HL-60/S4 (cell line): ENCODE data around the gene LRRTM2.

Experiments used
- in situ Hi-C: fragments of 300-500 bp; cut with MboI; formaldehyde crosslinking; loops from 2 replicates; pipeline ENCODE4 v1.14.3; 2022; ENCODE audit warnings: low sequenced_read_pairs

LRRTM2 gene

DNA sequence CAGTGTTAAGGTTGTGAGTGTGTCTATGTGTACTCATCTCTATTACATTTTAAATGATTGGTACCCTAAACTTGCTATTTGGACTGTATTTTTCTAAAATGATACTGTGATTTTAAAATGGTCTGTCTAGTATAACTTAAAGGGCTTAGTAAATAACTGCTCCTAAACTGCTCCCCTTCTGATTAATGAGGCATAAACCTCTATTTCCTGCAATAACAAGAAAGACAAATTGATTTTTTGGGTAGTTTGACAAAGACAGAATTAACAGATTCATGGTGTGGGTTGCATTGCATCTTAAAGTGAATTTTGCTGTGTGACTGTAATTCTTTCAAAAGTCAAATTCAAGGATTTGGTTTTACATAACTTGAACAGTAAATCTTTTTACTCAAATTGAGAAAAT lies 8.1 kb upstream of the LRRTM2 start:
- in situ Hi-C loops: no loop called here

GRCh38 chr5:138878437-138879235 lies 3.5 kb upstream of the LRRTM2 start:
- in situ Hi-C loops: no loop called here

DNA sequence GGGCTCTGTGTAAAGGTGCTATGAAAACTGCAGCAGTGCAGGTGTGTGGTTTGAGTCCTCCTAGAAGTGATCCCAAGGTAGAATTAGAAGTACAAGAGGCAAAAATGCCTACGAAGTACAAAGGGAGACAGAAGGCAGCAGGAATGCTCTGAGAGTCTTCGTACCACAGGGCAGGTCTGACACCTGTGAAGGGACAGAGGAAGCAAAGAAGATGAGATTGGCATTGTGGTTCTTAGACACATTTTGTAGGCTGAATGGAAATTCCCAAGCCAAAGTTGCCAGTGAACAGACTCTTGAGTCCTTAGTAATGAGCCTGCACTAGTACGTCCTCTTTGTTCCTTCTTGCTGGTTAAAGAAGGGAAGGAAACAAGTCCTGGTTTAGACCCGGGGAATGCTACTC lies 1.7 kb upstream of the LRRTM2 start:
- in situ Hi-C loops: no loop called here

GRCh38 chr5:138875946-138876345 lies 811 bp upstream of the LRRTM2 start:
- in situ Hi-C loops: no loop called here

DNA sequence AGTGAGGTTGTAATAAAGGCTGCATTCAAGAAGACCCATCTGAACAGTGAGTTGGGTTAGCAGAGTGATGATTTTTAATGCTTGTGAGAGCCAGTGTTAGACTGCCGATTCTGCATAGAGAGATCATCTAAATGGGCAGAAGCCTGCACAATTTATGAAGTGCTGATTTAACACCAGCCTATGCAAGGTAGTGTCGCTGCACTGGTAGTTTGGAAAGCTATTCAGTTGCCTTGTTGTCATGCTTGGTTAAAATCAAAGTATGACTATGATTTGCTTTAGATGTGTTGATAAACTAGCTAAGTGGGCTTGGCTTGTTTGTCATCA lies 379 bp upstream of the LRRTM2 start:
- in situ Hi-C loops: no loop called here

DNA sequence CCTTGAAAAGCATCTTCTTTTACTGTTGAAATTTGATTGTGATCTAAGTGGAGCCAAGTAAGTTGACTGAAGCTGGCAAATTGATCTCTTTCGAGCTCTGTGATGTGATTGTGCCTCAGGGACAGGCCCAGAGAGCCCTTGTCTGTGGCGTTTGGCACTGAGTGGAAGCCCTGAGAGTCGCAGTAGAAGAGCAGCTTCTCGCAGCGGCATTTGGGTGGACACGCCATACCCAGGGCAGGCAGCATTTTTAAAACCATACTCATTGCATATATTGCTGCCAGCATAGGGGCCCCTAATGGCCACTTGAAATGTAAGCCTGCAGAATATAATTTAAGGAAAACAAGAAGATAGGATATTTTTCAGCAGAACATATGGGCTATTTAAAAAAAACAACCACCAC lies 894 bp downstream of the LRRTM2 start:
- in situ Hi-C loops: no loop called here

GRCh38 chr5:138873466-138874221 lies 1.5 kb downstream of the LRRTM2 start:
- in situ Hi-C loops: no loop called here

DNA sequence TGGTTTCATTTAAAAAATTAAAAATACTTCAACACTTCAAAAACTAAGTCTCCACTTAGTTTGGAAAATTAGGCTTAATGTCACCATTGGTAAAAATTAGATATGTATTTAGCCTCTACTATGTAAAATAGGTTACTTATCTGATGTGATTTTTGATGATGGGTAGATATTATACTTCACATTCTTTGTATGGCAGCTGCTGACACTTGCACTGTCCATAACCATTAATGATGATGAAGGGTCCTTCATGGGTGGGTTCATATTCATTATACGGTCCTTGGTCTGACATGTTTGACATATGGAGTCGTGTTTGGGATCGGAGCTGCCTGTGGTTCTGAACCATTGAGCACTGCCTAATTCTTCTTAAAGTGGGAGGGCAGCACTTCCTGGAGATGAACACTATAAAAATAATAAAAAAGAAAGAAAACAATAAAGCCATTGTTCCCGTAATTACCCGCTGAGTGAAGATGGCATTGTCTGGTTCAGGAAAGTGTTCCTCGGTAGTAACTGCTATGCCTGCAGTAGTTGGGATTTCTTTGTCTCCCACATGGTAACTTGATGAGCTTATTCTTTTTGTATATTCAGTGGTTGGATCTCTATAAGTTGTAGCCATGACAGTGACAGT lies 2.2 kb downstream of the LRRTM2 start:
- in situ Hi-C loops: no loop called here

- in situ Hi-C loops: no loop called here
These were observed 4.5 kb downstream of the LRRTM2 start for GRCh38 chr5:138870611-138871010.

GRCh38 chr5:138869763-138870500 lies 5.2 kb downstream of the LRRTM2 start:
- in situ Hi-C loops: no loop called here

DNA sequence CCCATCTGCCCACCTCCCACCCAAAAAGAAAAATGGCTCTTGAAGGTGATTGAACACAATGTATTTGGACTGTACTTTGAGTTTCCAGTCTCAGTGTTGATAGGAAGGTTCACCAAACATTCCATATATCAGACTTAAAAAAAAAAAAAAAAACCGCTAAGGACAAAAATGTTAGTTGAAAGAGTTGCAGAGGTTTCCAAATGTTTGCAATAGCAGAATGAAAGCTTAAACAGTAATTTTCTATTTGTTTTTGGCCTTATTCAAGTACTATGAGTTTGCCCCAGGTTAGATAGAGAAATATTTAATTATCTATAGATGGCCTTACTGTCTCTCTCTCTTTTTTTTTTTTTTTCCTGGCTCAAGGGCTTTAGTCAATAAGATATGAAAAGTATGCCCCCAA lies 6.1 kb downstream of the LRRTM2 start:
- in situ Hi-C loops: no loop called here

DNA sequence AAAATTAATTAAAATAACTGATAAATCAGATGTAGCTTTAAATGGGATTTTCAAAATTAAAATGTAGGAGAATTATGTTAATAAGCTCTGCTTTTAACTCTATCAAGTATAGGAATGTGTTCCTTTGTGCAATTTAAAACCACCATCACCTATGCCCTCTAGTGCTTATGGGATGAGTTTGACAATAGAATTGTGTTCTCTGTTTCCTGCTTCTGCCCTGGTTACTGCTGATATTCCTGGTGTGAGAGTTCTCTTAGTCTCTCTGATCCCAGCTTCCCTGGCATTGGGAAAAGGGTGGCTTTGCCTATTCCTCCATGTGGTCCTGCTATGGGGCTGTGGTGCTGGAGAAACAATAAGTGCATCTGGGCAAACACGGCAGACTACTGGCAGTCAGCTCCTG lies 8.1 kb downstream of the LRRTM2 start:
- in situ Hi-C loops: no loop called here

GRCh38 chr5:138853132-138853531 lies 22.0 kb downstream of the LRRTM2 start:
- in situ Hi-C loops: no loop called here

DNA sequence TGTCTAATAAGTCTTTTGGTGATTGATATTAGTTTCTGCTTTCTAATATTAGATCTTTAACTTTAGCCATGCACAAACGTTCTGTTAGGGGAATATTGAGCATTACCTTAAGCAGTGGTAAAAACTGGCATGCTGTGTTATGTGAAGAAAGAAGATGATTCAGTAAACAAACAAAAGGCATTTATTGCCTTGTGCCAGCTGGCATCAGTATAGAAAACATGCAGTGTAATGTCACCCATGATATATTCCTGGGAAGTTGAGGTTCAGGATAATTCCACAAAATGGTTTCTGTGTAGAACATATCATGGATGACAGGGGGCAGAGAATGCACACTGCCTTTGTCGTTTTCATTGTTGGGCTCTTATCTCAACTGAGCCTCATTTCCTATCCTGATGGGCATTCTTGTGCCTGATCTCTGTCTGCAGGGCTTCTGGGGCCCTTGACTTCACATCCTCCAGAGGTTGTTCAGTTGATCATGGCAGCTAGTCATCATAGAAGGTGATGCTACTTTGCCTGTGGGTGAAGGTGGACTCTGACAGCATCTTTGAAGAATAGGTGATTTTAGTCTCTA lies 24.2 kb downstream of the LRRTM2 start:
- in situ Hi-C loops: no loop called here

GRCh38 chr5:138849882-138850281 lies 25.3 kb downstream of the LRRTM2 start:
- in situ Hi-C loops: no loop called here

GRCh38 chr5:138849439-138849838 lies 25.7 kb downstream of the LRRTM2 start:
- in situ Hi-C loops: no loop called here

GRCh38 chr5:138844812-138845513 lies 30.2 kb downstream of the LRRTM2 start:
- in situ Hi-C loops: no loop called here

DNA sequence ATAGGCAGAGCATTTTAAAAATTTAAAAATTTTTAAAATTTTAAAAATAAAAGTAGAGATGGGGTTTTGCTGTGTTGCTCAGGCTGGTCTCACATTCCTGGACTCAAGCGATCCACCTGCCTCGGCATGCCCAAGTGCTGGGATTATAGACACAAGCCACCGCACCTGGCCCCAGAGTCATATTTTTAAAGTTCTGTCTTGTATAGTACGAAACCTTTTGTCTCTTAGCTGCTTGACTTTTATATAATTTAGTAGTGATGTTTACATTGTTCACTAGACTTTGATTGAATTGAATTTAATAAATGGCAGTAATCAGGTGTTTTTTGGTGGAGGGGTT lies 31.0 kb downstream of the LRRTM2 start:
- in situ Hi-C loops: no loop called here

- in situ Hi-C loops: no loop called here
These were observed 31.6 kb downstream of the LRRTM2 start for GRCh38 chr5:138843316-138844124.

DNA sequence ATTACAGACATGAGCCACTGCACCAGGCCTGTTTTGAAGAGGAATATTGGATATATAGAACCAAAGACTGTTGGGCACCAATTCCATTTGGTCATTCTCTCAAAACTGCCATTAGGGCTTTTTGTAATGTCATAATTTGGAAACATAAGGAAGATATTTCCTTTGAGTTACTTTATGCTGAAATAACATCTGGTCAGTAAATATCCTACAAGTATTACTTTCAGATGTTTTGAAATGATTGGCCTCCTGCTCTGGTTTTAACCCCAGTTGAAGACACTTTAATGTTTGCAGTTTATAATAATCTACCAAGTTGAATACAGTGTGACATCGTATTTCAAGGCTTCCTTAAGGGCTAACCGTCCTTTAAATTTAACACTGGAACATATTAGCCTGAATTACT lies 33.6 kb downstream of the LRRTM2 start:
- in situ Hi-C loops: no loop called here
